PFSK-1 (cell line): ENCODE measurements around the gene RPUSD2.
A peak's percentile ranks its signal among the peaks of the same experiment; 100 is the strongest.

ENCODE experiments used
- FOXP2 ChIP-seq: optimal IDR thresholded peaks from 2 replicates; pipeline ENCODE3; 2011; ENCODE audit warnings: borderline replicate concordance, control low read depth, inconsistent platforms; ENCODE audit not compliant: insufficient read depth; ENCODE audit errors: extremely low read length, extremely low read depth
- POLR2AphosphoS5 ChIP-seq: IDR thresholded peaks from 2 replicates; pipeline ENCODE4 v1.6.1; 2012; ENCODE audit warnings: low read depth, mild to moderate bottlenecking, control low read depth, low read length, moderate library complexity
- SIN3A ChIP-seq: IDR thresholded peaks from 2 replicates; pipeline ENCODE4 v1.6.1; 2012; ENCODE audit warnings: mild to moderate bottlenecking, low read length, moderate library complexity, borderline replicate concordance; ENCODE audit not compliant: insufficient read depth
- TAF1 ChIP-seq: IDR thresholded peaks from 2 replicates; pipeline ENCODE4 v1.6.1; 2012; ENCODE audit warnings: low read length, control low read depth, borderline replicate concordance; ENCODE audit not compliant: insufficient read depth
- TF ChIP-seq, protein P1 (sequence below), 2 experiments: IDR thresholded peaks; 2 replicates each; pipeline versions ENCODE4 v1.6.1 to v1.8.0; 2011 to 2012; ENCODE audit warnings: low read depth in 2 of 2, low read length in 2 of 2, control low read depth in 1 of 2, inconsistent platforms in 1 of 2, mild to moderate bottlenecking in 1 of 2, moderate library complexity in 1 of 2; ENCODE audit not compliant: insufficient read depth in 1 of 2

RPUSD2 gene

DNA sequence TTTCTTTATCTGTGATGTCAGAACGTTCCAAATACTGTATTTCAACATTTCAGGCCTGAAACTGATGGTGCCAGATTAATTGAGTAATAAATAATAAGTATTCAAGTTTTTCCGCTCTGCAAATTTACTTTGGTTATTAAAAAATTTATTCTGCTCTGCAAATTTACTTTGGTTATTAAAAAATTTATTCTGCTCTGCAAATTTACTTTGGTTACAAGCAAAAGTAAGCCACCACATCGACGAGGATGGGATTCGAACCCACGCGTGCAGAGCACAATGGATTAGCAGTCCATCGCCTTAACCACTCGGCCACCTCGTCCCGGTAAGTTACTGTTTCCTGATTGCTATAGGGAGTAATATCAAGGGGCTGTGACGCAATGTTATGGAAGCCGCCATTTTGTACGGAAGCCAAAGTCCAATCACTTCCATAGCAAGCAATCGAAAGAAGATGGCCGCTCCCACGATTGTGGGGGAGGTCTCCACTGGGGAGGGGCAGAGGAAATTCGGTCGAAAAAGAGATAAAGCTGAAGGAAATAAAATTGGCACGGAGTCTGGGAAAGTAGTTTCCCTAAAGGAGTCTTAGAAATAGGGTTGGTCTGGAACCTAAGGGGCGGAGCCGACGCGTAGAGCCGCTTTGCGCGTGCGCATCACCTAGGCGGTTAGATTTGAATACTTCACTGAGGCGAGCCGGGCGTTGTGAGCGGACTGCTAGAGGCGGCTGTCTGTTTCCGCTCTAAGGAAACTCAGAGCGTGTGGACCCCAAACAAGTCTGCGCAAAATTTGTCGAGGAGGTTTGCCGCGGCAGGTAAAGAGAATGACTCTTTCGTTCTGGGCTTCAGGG, 24.7 kb downstream of the RPUSD2 start, which contains the start of gene KNL1:
Gene KNL1 (plus strand): TSS at position 662 of the 841 bp plus-strand sequence. CDS start 8,683 bp downstream, outside the sequence.
- peak; percentile 86 for TF ChIP-seq POLR2AphosphoS5
- TF ChIP-seq, protein P1, sequence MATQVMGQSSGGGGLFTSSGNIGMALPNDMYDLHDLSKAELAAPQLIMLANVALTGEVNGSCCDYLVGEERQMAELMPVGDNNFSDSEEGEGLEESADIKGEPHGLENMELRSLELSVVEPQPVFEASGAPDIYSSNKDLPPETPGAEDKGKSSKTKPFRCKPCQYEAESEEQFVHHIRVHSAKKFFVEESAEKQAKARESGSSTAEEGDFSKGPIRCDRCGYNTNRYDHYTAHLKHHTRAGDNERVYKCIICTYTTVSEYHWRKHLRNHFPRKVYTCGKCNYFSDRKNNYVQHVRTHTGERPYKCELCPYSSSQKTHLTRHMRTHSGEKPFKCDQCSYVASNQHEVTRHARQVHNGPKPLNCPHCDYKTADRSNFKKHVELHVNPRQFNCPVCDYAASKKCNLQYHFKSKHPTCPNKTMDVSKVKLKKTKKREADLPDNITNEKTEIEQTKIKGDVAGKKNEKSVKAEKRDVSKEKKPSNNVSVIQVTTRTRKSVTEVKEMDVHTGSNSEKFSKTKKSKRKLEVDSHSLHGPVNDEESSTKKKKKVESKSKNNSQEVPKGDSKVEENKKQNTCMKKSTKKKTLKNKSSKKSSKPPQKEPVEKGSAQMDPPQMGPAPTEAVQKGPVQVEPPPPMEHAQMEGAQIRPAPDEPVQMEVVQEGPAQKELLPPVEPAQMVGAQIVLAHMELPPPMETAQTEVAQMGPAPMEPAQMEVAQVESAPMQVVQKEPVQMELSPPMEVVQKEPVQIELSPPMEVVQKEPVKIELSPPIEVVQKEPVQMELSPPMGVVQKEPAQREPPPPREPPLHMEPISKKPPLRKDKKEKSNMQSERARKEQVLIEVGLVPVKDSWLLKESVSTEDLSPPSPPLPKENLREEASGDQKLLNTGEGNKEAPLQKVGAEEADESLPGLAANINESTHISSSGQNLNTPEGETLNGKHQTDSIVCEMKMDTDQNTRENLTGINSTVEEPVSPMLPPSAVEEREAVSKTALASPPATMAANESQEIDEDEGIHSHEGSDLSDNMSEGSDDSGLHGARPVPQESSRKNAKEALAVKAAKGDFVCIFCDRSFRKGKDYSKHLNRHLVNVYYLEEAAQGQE (IDR thresholded peaks at IDR 0.05; ENCODE audit: insufficient read depth in 1 of 2, low read depth in 2 of 2, low read length in 2 of 2) = no peak; a peak in 1 of 4 replicates
- TF ChIP-seq SIN3A = no peak
- peak; percentile 51; the same call in 1 of the 2 replicates for TF ChIP-seq TAF1
- TF ChIP-seq FOXP2 = no peak

DNA sequence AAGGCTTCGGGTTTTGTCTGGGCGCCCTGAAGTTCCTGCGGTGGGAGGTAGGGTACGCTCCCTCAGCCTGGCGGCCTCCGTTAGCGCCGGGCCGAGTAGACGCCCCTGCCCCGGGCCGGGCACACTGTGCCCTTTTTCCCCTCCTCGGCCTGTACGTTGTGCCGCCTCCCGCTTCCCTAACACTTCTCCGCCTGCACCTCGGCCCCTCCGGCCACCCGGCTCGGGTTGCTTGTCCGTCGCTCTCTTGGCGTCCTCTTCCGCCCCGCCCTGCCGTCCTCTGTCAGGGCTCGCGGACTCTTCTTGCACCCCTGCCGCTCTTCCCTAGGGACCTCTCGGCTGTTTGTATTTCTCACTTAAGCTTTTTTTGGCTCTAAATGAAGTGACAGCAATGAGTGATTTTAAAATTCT, 25.3 kb downstream of the RPUSD2 start:
- TF ChIP-seq, protein P1 (IDR thresholded peaks at IDR 0.05; ENCODE audit: insufficient read depth in 1 of 2, low read depth in 2 of 2, low read length in 2 of 2) = no peak; a peak in 1 of 4 replicates
- TF ChIP-seq SIN3A = peak; percentile 15; the same call in 1 of the 2 replicates
- peak; percentile 17 for TF ChIP-seq FOXP2

DNA sequence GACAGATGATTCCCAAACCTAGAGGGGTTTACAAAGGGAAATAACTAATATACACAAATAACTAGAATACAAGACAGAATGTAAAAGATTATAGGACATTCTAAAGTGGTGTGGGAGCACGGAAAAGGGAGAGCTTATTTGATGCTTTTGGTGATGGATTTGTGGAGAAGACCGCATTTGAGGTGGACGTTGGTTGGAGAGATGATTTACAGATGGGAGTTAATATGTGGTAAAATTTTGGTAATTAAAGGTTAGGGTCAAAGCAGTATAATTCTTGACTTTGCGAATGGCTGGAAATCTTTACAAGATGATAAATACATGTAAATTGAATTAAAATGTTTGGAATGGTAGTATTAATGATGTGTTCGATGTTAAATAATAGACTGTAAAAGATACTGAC, 26.1 kb downstream of the RPUSD2 start:
- TF ChIP-seq POLR2AphosphoS5 (no peak), FOXP2 (no peak), TAF1 (no peak), SIN3A (no peak)
- TF ChIP-seq, protein P1 (IDR thresholded peaks at IDR 0.05; ENCODE audit: insufficient read depth in 1 of 2, low read depth in 2 of 2, low read length in 2 of 2) = no peak

DNA sequence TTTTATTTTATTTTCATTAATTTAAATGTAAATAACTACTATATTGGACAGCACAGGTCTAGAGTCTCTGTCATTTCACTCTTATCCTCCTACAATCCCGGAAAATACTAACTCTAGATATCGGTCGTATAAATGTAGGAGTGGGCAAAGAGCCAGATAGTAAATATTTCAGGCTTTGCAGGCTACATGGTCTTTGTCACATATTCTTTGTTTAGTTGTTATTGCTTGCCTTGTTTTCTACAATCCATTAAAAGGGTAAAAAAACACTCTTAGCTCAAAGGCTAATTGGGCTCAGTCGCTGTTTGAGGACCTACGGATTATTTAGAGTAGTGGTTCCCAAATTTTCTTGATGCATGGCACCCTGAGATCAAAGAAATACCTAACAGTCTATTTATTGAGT, 26.7 kb downstream of the RPUSD2 start:
- no peak for TF ChIP-seq TAF1
- no peak for TF ChIP-seq SIN3A
- no peak for TF ChIP-seq POLR2AphosphoS5
- TF ChIP-seq, protein P1 (IDR thresholded peaks at IDR 0.05; ENCODE audit: insufficient read depth in 1 of 2, low read depth in 2 of 2, low read length in 2 of 2) = no peak
- TF ChIP-seq FOXP2 = no peak
